HL-60 (cell line): ENCODE data around the gene DOCK2.

ENCODE experiments used
- POLR2AphosphoS5 ChIP-seq: IDR thresholded peaks from 2 replicates; pipeline ENCODE4 v1.6.1; 2012; ENCODE audit warnings: low read depth
- SPI1 ChIP-seq: IDR thresholded peaks from 2 replicates; pipeline ENCODE4 v1.6.1; 2012; ENCODE audit warnings: low read depth, mild to moderate bottlenecking, borderline replicate concordance
- TF ChIP-seq, protein P1 (sequence below): IDR thresholded peaks from one replicate; pipeline ENCODE4 v1.5.1; 2011; ENCODE audit warnings: low read length, control low read depth, inconsistent platforms; ENCODE audit not compliant: insufficient read depth
- TF ChIP-seq, protein P2 (sequence below): IDR thresholded peaks from 2 replicates; pipeline ENCODE4 v1.6.1; 2012; ENCODE audit warnings: low read depth; ENCODE audit not compliant: insufficient replicate concordance

DNA sequence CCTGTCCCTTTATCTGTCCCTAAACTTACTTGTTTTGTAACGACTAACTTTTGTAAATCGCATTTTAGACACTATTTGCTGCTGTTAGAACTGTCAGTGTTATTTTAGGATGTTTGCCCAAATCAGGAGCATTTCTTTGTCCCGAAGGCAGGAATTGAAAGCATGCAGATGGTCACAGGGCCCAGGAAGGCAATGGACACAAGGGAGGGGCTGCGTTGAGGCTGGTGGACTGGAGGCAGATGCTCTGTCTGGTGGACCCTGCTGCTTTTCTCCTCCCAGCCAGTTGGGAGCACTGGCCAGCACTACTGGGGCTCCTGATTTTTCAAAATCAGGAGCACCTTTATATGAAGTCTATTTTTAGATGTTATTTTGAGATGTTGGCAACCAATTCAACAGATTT is 31.7 kb downstream of the DOCK2 start:
- TF ChIP-seq, protein P1, sequence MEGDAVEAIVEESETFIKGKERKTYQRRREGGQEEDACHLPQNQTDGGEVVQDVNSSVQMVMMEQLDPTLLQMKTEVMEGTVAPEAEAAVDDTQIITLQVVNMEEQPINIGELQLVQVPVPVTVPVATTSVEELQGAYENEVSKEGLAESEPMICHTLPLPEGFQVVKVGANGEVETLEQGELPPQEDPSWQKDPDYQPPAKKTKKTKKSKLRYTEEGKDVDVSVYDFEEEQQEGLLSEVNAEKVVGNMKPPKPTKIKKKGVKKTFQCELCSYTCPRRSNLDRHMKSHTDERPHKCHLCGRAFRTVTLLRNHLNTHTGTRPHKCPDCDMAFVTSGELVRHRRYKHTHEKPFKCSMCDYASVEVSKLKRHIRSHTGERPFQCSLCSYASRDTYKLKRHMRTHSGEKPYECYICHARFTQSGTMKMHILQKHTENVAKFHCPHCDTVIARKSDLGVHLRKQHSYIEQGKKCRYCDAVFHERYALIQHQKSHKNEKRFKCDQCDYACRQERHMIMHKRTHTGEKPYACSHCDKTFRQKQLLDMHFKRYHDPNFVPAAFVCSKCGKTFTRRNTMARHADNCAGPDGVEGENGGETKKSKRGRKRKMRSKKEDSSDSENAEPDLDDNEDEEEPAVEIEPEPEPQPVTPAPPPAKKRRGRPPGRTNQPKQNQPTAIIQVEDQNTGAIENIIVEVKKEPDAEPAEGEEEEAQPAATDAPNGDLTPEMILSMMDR = no peak
- no peak for TF ChIP-seq POLR2AphosphoS5
- no peak for TF ChIP-seq SPI1
- TF ChIP-seq, protein P2, sequence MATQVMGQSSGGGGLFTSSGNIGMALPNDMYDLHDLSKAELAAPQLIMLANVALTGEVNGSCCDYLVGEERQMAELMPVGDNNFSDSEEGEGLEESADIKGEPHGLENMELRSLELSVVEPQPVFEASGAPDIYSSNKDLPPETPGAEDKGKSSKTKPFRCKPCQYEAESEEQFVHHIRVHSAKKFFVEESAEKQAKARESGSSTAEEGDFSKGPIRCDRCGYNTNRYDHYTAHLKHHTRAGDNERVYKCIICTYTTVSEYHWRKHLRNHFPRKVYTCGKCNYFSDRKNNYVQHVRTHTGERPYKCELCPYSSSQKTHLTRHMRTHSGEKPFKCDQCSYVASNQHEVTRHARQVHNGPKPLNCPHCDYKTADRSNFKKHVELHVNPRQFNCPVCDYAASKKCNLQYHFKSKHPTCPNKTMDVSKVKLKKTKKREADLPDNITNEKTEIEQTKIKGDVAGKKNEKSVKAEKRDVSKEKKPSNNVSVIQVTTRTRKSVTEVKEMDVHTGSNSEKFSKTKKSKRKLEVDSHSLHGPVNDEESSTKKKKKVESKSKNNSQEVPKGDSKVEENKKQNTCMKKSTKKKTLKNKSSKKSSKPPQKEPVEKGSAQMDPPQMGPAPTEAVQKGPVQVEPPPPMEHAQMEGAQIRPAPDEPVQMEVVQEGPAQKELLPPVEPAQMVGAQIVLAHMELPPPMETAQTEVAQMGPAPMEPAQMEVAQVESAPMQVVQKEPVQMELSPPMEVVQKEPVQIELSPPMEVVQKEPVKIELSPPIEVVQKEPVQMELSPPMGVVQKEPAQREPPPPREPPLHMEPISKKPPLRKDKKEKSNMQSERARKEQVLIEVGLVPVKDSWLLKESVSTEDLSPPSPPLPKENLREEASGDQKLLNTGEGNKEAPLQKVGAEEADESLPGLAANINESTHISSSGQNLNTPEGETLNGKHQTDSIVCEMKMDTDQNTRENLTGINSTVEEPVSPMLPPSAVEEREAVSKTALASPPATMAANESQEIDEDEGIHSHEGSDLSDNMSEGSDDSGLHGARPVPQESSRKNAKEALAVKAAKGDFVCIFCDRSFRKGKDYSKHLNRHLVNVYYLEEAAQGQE = no peak
